HG02943 (cell line): ENCODE data around the gene SLAMF7.
A peak's percentile ranks its signal among the peaks of the same experiment; 100 is the strongest.
"Not testable (repeated sequence)": the region's sequence is repeated elsewhere in the genome, so short reads cannot be mapped to it uniquely, and the experiment has no call there.

Source experiments
- ATAC-seq: cut with Tn5 transposase; IDR thresholded peaks from one replicate; pipeline ENCODE4 v1.9.1; 2021; ENCODE audit warnings: mild to moderate bottlenecking, low read depth, moderate library complexity; ENCODE audit not compliant: unreplicated experiment

Gene SLAMF7

DNA sequence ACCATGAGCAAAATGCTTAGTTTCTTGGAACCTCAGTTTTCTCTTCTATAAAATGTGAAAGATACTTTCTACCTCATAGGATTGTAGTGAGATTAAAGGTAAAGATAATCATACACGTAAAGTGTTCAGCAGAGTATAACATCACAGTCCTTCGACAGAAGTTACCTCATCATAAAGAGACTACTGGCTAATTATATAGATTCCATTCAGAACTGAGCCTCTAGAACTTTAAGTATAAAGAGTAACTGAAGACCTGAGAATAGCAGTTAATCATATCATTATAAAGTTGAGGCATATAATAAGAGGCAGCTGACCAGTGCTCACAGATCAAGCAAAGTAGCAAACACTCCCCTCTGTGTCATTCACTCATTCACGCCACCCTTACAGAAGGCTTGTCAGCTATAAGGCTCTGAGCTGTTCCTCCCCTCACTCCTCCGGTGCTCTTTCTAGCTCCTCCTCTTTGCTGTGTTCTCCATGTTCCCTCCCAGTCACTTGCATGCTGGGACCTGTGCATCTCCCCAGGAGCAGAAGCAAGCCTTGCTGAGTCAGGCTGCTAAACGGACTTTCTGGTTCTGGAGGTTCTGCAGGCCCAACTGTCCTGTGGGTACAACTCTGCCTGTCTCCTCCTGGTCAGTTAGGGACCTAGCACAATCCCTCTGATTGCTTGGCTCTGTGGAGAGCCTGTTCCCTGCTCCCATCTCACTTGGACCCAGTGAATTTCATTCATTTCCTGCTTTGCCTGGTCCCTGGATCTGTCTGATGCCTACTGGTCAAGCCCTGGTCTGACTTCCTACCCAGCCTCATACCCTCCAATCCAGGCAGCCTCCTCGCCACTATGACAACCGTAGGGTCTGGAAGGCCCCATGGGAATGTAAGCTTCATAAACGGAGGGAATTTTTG, 28.6 kb downstream of the SLAMF7 start:
- ATAC-seq = no peak

DNA sequence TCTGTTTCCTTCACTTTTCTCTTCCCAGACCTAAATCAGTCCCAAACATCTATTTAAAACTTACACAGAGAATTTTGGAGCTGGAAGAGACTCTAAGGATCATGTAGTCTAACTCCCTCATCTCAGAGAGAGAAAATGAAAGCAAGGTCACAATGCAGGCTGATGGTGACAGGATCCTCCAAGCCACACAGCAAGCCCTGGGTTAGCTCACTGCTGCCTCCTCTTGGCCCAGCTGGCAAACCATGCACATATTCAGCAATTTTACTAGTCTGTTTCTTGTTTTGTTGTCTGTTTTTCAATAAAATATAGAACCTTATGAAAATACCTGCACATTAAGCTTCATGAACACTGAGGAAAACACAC, 29.2 kb downstream of the SLAMF7 start:
- no peak for ATAC-seq

DNA sequence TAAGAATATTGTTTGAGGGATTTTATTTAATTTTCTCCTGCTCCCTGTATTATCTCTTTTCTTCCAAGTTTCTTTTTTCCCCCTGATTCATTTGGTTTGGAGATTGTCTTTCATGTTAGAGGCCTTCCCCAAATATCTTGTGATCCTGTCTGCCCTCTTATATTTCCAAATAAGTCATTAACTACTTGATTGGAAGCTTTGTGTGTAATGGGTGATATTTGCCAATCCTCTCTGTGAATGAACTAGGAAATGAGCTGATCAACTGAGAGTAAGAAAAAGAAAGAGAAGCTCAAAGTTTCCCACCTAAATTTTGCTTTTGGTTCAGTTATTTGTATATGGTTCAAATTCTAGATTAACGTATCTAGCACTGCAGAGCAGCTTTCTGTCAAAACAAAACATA, 33.3 kb downstream of the SLAMF7 start:
- no peak for ATAC-seq

DNA sequence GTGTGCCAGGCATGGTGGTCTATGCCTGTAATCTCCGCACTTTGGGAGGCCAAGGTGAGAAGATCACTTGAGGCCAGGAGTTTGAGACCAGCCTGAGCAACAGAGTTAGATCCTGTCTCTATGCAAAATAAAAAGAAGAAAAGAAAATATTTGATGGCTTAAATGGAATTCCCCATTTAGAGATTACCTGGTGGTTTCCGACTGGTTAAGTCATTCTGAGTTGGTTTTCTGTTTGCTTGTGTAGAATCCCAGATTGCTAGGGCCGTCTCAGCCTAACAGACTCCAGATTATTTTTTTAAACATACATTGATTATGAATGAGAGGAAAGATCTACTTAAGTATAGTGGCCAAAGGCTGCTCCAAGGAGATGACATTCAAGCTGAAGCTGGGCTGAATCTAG, 34.0 kb downstream of the SLAMF7 start:
- no peak for ATAC-seq

DNA sequence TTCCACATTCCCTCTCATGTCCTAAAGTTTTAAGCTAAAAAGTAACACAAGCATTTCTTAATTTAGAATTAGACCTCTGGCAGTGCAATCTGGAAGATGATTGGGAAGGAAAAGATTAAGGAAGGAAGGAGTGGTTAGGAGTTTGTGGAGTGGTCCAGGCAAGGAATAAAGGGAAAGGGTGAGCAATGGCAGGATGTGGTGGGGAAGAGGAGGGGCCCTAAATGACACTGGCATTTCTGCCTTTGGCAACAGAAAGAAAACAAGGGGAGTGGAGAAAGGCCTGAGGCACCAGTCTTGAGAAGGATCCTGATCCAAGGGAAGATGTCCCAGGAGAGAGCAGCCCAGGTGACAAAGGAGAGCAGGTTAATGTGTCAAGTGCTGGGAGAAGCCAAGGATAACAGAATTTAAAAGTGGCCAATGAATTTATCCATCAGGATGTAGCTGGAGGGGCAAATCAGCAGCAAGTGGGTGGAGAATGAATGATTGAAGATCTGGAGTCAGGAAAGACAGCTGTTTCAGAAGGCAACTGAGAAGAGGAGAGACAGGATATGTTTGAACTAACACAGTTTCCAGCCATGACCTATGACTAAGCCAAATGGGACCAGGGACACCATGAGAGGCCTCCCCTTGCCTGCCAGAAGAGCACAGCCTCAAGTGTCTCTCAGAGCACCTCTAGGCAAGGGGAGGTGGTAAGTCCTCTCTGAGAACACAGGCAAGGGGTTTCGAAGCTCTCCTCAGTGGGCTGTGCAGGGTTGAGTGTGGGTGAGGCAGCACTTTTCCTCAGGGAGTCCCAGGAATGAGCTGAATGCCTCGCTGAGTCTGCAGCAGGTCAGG, 36.1 kb downstream of the SLAMF7 start:
- ATAC-seq = no peak

DNA sequence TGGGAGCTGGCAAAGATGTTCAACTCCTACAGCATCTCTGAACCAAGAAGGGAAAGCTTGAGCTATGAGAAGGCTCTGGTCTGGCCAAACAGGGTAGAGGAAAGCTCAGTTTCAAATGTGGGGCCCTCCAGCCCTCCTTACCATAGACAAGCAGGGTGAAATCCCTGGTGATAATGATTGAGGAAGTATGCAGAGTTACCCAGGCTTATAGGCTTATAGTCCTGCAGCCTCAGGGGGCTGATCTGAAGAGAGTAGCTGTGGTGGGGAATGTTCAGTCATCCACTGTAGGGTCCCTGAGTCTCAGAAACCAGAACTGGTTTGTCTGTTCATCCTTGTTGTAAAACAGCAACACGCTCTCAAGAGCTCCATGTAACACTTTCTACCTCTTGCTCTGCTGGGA, 37.1 kb downstream of the SLAMF7 start:
- no peak for ATAC-seq

DNA sequence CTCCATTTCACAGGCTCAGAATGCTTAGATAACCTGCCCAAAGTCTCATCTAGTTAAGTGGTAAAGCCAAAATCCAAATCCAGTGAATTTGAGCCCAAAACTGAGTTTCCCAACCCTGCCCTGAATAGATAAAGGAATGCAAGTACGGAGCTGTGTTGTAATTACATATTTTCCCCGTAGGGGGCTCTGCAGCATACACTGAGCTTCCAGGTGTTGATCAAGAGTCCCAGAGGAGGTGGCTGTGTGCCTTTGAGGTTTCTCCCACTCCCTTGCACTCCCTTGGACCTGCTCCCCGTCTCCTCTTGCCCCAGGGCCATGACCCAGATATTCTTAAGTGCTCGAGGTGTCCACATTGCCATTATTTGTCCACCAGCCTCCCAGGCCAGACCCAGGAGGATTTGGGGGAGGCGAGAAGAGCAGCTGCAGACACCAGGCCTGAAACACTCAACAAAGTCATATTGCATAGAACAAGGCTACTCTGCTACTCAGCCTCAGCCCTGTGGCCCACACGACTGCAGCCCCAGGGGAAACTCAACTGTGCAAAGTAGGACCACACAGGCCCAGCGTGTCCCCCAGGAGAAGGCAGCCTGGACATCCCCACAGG, 38.5 kb downstream of the SLAMF7 start:
- no peak for ATAC-seq

DNA sequence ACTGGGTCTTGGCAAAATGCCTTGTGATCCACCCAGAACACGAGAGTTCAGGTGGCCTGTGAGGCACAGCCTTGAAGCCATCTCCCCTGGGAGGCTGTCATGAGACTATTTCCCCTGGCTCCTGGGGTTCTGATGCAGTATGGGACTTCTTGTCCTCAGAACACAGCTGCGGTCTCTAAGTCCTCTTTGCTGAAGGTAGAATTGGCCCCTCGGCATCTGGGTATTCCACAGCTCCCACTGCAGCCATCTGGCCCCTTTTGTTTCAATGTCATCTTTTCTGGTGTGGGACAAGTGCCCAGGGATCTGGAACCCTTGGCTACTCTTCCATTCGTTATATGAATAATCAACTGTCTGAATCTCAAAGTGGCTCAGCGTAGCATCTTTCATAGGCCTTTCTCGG, 39.9 kb downstream of the SLAMF7 start:
- ATAC-seq = no peak

DNA sequence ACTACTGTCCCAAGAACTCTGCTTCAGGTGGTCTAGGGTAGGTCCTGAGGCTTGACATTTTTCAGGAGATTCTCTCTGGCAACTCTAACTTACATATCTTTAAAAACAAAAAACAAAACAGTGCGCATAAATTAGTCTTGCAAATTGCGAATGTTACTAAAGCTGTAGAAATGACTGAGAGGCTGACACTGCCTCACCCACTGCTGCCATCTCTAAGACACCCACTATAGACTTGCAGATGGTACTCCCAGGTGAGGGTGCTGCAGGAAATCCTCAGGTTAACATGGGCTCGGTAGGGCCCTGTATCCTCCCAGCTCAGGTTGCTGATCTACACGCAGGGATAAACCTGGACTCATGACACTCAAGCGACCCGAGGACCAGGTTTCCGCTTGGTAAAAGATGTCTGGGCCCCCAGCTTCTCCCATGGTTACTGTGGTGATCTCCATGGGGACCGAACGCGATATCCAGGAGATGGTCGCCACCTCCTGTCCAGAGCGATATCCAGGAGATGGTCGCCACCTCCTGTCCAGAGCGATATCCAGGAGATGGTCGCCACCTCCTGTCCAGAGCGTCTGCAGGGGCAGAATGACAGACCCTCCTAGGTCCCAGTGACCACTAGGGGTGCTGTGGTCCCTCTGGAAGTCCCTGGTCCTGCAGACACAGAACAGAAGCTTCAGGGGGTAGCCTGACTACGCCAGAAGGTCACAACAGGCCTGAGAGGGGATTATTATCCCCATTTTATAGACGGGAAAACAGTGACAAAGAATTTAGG, 40.8 kb downstream of the SLAMF7 start:
- no peak for ATAC-seq

DNA sequence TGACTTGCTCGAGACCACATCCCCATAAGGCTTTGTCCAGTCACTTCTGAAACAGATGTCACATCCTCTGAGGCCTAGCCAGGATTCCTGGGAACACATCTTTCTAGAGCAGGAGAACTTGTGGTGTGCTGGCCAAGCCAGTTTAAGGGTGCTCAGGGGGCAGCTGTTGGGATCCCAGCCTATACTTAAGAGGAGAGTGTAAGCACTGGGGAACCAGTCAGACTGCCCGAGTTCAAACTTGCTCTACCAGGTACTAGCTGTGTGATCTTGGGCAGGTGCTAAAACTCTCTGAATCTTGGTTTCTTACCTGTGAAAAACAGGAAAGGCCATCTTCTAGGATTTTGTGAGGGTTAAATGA, 41.3 kb downstream of the SLAMF7 start:
- ATAC-seq = no peak

DNA sequence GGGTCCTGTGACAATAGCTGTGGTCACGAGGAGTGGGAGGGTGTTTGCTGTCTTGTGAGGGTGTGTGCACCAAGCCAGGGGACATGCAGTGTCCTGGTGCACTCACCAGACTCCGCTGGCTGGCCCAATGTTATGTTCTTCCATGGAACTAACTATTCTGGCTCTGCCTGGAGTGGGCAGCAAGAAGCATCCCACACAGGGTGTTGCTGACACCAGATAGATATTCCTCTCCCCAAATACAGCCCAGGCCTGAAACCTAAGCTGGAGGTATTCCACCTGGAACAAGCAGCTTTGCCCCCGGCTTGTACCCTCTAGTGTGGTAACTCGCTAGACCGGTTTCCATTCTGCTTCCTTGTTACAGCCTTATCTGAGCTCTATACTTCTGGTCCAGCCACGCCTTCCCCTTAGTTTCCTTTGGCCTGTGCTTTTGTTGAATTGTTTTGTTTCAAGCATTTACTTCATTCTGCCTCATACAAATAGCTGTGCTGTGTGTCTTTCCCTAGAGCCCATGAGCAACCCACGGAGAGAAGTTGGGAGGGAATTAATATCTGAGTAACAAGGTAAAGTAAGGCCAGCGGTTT, 42.2 kb downstream of the SLAMF7 start:
- ATAC-seq = no peak

DNA sequence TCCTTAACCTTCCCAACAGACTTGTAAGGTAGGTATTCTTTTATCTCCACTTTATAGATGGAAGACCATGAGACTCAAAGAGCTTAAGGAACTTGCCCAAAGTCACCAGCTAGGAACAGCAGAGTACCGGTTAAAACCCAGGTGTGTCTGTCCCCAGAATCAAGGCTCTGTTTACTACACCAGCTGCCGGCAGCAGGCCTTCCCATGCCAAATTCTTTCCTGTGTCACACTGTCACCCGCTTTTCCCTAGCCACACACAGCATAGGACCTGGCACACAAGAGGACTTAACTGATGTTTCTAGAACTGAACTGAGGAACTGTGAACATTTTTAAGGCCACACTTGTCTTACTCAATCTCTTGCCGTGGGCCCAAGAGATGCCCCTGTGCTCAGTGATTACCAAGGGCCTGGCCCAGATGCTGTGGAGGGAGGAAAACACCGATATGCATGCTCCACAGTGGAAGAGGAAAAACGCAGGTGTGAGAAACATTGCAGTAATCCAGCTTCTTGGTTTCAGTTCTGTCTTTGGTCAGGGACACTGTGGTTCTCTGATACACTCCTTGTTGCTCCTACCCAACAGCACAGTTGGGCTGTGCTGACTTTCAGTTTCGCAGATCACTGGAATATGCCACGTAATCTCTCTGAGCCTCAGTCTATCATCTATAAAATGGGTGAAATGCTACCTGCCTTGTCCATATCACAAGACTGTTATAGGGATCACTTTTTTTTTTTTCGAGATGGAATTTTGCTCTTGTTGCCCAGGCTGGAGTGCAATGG, 43.1 kb downstream of the SLAMF7 start:
- peak; percentile 84 for ATAC-seq

DNA sequence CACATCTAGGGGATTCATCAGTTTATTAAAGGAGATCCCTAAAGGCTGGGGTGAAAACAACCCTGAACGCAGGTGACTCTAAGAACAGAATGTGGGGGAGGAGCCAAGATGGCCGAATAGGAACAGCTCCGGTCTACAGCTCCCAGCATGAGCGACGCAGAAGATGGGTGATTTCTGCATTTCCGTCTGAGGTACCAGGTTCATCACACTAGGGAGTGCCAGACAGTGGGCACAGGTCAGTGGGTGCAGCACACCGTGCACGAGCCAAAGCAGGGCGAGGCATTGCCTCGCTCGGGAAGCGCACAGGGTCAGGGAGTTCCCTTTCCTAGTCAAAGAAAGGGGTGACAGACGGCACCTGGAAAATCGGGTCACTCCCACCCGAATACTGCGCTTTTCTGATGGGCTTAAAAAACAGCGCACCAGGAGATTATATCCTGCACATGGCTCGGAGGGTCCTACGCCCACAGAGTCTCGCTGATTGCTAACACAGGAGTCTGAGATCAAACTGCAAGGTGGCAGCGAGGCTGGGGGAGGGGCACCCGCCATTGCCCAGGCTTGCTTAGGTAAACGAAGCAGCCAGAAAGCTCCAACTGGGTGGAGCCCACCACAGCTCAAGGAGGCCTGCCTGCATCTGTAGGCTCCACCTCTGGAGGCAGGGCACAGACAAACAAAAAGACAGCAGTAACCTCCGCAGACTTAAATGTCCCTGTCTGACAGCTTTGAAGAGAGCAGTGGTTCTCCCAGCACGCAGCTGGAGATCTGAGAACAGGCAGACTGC, 44.1 kb downstream of the SLAMF7 start:
- ATAC-seq = not testable (repeated sequence)

DNA sequence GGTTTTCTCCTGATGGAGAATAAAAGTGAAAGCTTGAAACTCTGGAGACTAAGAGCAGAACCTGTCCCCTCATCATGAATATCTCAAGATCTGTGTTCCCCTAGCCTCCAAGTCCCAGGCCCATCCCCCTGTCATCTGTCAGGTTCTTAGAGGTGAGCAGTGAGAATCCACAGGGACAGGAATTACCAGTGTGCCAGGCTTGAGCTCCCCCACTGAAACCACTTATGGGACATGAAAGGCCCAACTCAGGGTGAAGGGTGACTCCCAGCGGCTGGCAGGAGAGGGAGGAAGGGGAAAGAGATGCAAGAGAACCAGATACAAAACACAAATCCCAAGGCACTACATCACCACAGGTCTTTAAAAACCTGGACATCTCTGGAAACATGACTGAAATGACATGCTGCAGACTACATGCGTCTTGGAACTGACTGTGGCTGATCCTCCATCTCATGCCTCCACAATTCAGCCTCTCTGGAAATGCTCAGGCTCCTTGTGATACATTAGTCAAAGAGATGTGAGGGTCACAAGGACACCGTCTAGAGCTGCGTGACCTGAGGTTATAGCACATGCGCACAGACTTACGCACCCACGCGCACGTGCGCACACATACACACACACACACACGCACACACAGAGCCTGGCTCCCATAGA, 50.1 kb downstream of the SLAMF7 start:
- no peak for ATAC-seq

DNA sequence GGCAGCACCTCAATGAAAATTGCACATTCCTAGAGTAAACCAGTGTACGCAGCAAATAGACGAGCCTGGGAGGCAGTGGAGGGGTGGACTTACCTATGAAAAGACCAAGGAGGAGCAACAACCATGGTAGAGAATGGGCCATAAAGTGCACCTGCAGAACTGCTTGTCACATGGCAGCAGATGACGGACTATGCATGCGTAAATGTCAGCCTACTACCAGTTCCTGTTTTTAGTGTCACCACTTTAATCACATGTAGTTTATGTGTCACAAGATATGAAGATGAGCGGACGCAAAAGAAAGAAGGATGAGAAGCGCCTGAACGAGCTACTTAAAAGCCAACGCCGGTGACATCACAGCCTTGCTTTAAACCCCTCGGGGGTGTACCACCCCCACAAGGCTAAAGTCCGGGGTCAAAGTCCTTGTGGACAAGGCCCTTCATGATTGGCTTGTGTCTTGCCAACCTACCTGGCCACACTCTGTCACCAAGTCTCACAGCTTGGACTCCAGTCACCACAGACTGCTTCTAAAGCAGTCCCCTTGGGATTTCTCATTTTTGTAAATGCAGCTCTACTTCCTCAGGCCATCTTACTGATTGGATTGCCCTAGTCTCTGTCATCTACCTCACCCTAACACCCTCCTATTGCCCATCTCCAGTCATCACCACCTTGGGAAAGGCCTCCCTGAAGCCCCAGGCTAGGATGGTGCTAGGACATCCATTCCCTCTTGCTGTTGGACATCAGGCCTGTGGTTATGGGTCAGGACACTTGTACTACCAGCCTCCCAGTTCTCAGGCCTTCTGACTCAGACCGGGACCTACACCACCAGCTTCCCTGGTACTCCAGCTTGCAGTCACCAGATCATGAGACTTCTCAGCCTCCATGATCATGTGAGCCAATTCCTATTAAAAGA, 50.9 kb downstream of the SLAMF7 start:
- peak; percentile 87 for ATAC-seq

DNA sequence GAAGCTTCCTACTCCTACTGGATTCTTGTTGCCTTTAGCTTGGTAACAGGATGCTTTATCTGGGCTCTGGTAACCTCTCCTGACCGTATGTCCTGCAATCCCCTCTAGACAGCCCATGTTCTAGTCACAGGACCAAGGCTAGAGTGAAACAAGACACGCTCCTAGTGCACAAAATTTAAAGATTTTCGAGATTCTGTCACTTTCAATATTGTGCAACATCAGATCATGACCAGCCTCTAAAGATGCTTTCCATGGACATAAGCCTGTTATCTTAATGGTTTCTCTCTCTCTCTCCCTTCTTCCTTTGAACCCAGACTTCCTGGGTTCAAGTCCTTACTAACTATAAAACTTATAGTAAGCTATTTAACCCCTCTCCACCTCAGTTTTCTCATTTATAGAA, 55.3 kb downstream of the SLAMF7 start:
- ATAC-seq = no peak

DNA sequence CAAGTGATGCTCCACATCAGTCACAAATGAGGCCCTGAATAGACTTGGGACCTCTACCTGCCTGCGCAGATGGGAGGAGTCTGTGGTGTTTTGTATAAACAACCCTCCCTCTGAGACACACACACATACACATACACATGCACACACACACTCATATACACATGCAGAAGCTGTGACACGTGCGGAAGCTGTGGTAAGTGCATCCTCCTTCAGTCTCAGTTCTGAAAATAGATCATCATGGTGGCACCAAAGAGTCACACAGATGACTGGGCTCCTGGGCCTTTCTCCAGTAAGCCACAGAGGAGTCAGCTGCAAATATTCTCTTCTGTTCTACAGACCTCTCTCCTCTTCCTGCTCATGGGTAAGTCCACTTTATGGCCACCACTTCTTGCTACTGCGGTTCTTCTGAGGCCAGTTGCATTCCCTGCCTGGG, 56.9 kb downstream of the SLAMF7 start, which contains the start of gene LY9:
TSS of gene LY9 (plus strand) at position 224 of the 433 bp plus-strand sequence. CDS start at position 238, 14 bp downstream.
- peak; percentile 66 for ATAC-seq
